ENCODE results near the gene KIAA0232. TPM values are rescaled to one million over a fixed set of nuclear protein-coding genes. Genes with fewer than 3 reads are reported as not detected.

The KIAA0232 gene
- total RNA-seq, 6 experiments from 2014 or later = 12.0 to 23.8 (median 16.5) TPM

DNA sequence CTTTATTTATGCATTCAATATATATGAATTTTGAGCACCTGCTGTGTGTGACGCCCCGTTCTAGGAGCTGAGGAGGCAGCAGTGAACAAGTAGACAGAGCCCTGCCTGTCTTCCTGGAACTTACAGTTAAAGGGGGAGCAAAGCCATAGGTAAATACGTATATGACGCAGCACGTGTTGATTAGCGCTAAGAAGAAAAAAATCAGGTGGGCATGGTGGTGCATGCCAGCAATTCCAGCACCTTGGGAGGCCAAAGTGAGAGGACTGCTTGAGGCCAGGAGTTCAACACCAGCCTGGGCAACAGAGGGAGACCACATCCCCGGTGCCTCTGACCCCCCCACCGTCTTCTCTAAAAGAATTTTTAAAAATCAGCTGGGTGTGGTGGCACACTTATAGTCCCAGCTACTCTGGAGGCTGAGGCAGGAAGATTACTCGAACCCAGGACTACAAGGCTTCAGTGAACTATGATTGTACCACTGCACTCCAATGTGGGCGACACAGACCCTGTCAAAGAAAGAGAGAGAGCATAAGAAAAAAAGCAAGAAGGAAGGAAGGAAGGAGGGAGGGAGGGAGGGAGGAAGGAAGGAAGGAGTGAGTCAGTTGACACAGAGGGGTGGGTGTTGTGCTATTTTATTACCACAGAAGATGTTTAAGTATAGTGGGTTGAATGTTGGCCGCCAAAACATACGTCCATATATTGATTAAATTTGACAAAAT lies 5.4 kb upstream of the KIAA0232 start:
- intact Hi-C loops (cut with DNase I) = no loop called here

DNA sequence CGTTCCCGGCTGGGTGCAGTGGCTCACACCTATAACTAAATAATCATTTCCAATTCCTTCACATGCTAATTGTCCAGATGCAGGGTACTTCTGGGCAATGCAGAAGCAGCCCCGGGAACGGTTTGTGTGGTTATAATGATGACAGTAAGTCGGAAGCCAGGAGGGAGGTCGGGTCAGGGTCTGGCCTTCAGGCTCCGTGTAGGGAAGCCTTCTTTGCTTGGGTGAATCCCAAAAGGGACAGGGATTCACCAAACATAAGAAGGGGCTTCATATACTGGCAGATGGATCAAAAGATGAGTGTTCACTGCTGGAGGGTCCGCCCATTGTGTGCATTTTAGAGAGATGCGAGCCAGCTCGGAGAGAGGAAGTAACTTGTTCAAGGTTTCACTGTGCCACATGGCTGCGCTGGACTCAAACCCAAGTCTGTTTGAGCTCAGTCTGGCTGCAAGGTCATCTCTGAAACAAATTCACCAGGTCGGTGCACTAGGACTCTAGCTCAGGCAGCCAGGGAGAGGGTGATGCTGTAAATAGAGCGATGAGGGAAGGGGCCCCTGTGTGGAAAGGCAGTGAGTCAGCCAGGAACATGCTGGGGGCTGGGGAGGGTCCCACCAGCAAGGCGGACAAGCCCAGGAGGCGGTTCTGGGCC lies 4.8 kb upstream of the KIAA0232 start:
- WGBS (ENCODE audit: insufficient coverage, low coverage, low lambda C conversion rate, missing lambda C conversion rate) = 69% methylated on average over 15 of the region's 15 CpGs
- Histone ChIP-seq H3K4me1 (peaks cover 0 to 31% (median 2%) of the 10 kb centered on the region in 4 donors), H3K9me3 (no peaks in the 10 kb centered on the region), H3K4me3 (no peak overlapping the region), H3K27ac (no peak overlapping the region), H3K36me3 (no peaks in the 10 kb centered on the region), H3K27me3 (no peaks in the 10 kb centered on the region)
- TF ChIP-seq, protein P1, sequence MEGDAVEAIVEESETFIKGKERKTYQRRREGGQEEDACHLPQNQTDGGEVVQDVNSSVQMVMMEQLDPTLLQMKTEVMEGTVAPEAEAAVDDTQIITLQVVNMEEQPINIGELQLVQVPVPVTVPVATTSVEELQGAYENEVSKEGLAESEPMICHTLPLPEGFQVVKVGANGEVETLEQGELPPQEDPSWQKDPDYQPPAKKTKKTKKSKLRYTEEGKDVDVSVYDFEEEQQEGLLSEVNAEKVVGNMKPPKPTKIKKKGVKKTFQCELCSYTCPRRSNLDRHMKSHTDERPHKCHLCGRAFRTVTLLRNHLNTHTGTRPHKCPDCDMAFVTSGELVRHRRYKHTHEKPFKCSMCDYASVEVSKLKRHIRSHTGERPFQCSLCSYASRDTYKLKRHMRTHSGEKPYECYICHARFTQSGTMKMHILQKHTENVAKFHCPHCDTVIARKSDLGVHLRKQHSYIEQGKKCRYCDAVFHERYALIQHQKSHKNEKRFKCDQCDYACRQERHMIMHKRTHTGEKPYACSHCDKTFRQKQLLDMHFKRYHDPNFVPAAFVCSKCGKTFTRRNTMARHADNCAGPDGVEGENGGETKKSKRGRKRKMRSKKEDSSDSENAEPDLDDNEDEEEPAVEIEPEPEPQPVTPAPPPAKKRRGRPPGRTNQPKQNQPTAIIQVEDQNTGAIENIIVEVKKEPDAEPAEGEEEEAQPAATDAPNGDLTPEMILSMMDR (IDR thresholded peaks at IDR 0.05) = no peak
- no peak for TF ChIP-seq POLR2A (IDR thresholded peaks at IDR 0.05)
- intact Hi-C loops (cut with DNase I) = no loop called here
- DNase-seq (no peak), ATAC-seq (no peak)

More for the DNA sequence above, 5.4 kb upstream of the KIAA0232 start:
- no peak for TF ChIP-seq POLR2A (IDR thresholded peaks at IDR 0.05)
- TF ChIP-seq, protein P1 (IDR thresholded peaks at IDR 0.05) = no peak
- 76% methylated on average over 10 of the region's 12 CpGs for WGBS (ENCODE audit: insufficient coverage, low coverage, low lambda C conversion rate, missing lambda C conversion rate)
- Histone ChIP-seq H3K9me3 (no peaks in the 10 kb centered on the region), H3K4me3 (no peak overlapping the region), H3K4me1 (peaks cover 0 to 37% (median 2%) of the 10 kb centered on the region in 4 donors), H3K36me3 (no peaks in the 10 kb centered on the region), H3K27ac (no peak overlapping the region), H3K27me3 (no peaks in the 10 kb centered on the region)
- no peak for DNase-seq
- ATAC-seq = no peak

DNA sequence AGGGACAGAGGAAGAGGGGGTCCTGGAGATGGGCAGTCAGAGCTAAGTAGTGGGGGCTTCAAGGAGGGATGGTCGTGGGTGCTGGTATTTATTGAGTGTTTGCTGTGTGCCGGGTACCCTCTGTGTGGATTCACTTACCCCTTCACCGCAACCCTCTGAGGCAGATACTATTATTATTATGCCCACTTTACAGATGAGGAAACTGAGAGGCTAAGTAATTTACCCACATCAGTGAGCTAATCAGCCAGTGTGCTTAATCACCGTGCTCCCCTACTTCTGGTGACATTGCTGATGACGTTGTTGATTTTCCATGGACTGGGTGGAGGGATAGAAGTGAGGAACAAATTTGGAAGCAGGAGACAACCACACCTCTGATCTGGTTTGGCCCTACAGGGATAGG lies 4.1 kb upstream of the KIAA0232 start:
- ATAC-seq = no peak
- TF ChIP-seq, protein P1 (IDR thresholded peaks at IDR 0.05) = no peak
- TF ChIP-seq POLR2A (IDR thresholded peaks at IDR 0.05) = no peak

DNA sequence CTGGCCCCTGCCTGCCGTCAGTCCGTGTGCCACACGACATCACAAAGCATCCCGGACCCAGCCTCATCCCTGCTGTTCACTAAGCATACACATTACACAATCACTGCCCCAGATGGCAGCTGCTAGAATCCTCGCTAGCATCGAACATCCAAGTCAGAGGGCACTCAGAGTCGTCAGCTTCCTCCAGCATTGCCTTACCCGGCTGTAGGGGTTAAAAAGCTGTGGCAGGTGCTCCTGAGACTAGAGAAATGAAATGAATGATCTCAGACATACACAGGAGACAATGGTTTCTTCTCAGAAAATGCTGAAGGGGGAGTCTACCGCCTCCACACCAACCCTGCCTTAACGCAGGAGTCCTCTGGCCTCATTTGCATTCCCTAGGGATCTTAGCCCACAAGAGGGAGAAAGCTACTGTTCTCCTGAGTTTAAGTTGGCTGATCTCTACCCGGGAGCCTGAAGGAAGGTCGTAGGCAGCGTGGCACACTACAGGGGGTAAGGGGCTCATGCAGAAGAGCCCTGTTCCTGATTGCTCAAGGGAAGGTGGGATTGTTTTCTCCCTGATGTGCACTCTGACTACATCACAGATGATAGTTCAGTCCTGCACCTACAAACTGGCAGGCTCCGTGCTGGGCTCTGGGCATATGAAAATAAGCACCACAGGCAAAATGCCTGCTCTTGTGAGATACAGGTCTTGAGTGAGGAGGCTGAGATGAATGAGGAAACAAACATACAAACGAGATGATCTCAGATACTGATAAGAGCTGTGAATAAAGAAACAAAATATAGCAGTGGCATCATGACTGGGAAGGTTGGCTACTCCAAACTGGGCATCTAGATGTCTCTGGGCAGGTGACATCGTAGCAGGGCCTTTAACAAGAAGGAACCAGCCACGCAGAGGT lies 2.6 kb upstream of the KIAA0232 start:
- peak overlapping the region in 1 of 3 donors; percentile 36 for H3K27ac ChIP-seq
- no peak for TF ChIP-seq POLR2A (IDR thresholded peaks at IDR 0.05)
- TF ChIP-seq, protein P1 (IDR thresholded peaks at IDR 0.05) = no peak
- intact Hi-C loops (cut with DNase I) = no loop called here
- H3K4me1 ChIP-seq = peaks cover 0 to 32% (median 2%) of the 10 kb centered on the region in 4 donors
- H3K27me3 ChIP-seq = no peaks in the 10 kb centered on the region
- peak; percentile 33 to 51 (median 44) for ATAC-seq
- no peak overlapping the region for H3K4me3 ChIP-seq
- peak in 2 of 3 donors; percentile 42 to 69 for DNase-seq
- no peaks in the 10 kb centered on the region for H3K36me3 ChIP-seq
- WGBS (ENCODE audit: insufficient coverage, low coverage, low lambda C conversion rate, missing lambda C conversion rate) = 37% methylated on average over 12 of the region's 17 CpGs
- no peaks in the 10 kb centered on the region for H3K9me3 ChIP-seq

More for the DNA sequence above, 4.1 kb upstream of the KIAA0232 start:
- Histone ChIP-seq H3K4me1 (peaks cover 0 to 28% (median 2%) of the 10 kb centered on the region in 4 donors), H3K36me3 (no peaks in the 10 kb centered on the region), H3K9me3 (no peaks in the 10 kb centered on the region), H3K4me3 (no peak overlapping the region), H3K27me3 (no peaks in the 10 kb centered on the region), H3K27ac (no peak overlapping the region)
- 89% methylated on average over 5 of the region's 5 CpGs for WGBS (ENCODE audit: insufficient coverage, low coverage, low lambda C conversion rate, missing lambda C conversion rate)
- intact Hi-C loops (cut with DNase I) = no loop called here
- no peak for DNase-seq

Data from right lobe of liver (tissue), 6 donors.